Mesothelial cell of epicardium (in vitro differentiated cells): ENCODE data around the gene CCNL1. TPM values are rescaled to one million over a fixed set of nuclear protein-coding genes. Genes with fewer than 3 reads are reported as not detected.

Experiments used
- DNase-seq, 2 experiments: peaks; one replicate each; pipeline ENCODE4 v3.0.0; 2021; ENCODE audit warnings: low spot score in 2 of 2; ENCODE audit not compliant: unreplicated experiment in 2 of 2
- H3K27ac Mint-ChIP-seq: 2 replicates; pipeline ENCODE4 v1.8.0; 2021; ENCODE audit warnings: mixed read lengths
- H3K27me3 Mint-ChIP-seq: 2 replicates; pipeline ENCODE4 v1.8.0; 2021; ENCODE audit warnings: low read depth, mixed read lengths
- H3K36me3 Mint-ChIP-seq: 2 replicates; pipeline ENCODE4 v1.8.0; 2021; ENCODE audit warnings: mixed read lengths
- H3K4me1 Mint-ChIP-seq: 2 replicates; pipeline ENCODE4 v1.8.0; 2021; ENCODE audit warnings: mixed read lengths
- H3K4me3 Mint-ChIP-seq: 2 replicates; pipeline ENCODE4 v1.8.0; 2021; ENCODE audit warnings: mild to moderate bottlenecking, moderate library complexity, mixed read lengths
- H3K9me3 Mint-ChIP-seq: 2 replicates; pipeline ENCODE4 v1.8.0; 2021; ENCODE audit warnings: mixed read lengths
- total RNA-seq: library from RNA; stranded (reverse); gene quantifications from 3 replicates; pipeline ENCODE4 v1.2.1, GENCODE V29; 2021
- TF ChIP-seq, protein P1 (sequence below): fragments of 200-600 bp; sonication (generic); IDR thresholded peaks from one replicate; pipeline ENCODE4 v1.5.0; 2021; ENCODE audit warnings: antibody characterized with exemption; ENCODE audit not compliant: unreplicated experiment

The CCNL1 gene
- total RNA-seq, 1 donor from 2014 or later, result 276 TPM

DNA sequence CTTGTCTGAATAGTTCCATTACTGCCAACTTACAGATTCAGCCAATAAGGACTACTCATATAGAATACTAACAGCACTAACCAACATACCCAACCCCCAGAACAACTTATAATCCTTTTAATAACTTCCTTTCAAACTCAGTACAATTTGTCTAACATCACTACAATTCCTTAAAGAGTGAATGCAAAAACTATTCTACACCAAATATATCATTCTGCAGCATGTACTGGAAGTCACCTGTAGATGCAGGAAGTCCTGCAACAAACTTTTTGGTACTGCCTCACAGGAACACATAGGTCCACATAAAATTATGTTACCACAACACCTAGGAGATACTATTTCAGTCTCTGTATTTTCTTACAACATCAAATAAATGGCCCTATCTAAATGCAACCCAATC is 2.1 kb downstream of the CCNL1 start:
- DNase-seq, result no peak
- Mint-ChIP-seq H3K4me1 (peaks cover 60% of the 10 kb centered on the region), H3K27me3 (no peaks in the 10 kb centered on the region), H3K9me3 (no peaks in the 10 kb centered on the region), H3K27ac (peak overlapping the region; percentile 99), H3K36me3 (peaks cover 31% of the 10 kb centered on the region), H3K4me3 (peak overlapping the region; percentile 94)
- TF ChIP-seq, protein P1, sequence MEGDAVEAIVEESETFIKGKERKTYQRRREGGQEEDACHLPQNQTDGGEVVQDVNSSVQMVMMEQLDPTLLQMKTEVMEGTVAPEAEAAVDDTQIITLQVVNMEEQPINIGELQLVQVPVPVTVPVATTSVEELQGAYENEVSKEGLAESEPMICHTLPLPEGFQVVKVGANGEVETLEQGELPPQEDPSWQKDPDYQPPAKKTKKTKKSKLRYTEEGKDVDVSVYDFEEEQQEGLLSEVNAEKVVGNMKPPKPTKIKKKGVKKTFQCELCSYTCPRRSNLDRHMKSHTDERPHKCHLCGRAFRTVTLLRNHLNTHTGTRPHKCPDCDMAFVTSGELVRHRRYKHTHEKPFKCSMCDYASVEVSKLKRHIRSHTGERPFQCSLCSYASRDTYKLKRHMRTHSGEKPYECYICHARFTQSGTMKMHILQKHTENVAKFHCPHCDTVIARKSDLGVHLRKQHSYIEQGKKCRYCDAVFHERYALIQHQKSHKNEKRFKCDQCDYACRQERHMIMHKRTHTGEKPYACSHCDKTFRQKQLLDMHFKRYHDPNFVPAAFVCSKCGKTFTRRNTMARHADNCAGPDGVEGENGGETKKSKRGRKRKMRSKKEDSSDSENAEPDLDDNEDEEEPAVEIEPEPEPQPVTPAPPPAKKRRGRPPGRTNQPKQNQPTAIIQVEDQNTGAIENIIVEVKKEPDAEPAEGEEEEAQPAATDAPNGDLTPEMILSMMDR, result no peak

DNA sequence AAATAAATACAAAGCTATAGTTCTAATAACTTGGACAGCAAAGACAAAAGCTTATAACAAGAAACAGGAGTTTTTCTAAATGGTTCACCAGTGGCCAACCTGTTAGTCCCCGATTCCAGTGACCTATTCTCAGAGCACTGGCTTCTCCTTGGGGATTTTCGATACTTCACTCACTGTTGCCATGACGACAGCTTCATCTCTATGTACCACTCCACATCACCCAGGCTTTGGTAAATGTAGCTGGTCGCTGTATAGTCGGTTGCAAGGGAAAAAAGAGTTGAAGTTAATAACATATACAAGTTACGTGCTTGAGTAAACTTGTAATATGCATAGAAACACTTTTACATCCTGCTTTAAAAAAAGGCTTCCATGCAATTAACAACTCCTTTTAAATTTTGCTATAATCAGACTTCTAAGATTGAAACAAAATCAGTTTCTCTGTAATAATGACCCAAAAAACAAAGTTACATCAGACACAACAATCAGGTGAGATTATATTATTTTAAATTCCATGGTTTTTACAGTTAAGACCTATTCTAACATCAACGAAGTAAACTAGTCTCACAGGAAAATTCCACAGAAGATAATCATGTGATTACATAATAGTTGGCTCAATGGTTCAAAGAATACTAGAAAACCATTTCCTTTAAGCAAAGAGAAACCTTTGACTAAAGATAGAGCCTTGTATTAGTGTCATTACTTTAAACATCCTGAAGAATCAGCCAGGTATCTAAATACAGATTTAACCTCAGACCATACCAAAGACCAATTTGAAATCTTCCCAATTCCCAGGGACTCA is 2.9 kb downstream of the CCNL1 start:
- Mint-ChIP-seq H3K4me1 (peaks cover 60% of the 10 kb centered on the region), H3K27ac (peak overlapping the region; percentile 41), H3K4me3 (peak overlapping the region; percentile 94), H3K27me3 (no peaks in the 10 kb centered on the region), H3K9me3 (no peaks in the 10 kb centered on the region), H3K36me3 (peaks cover 32% of the 10 kb centered on the region)
- DNase-seq, result no peak
- TF ChIP-seq, protein P1, result no peak

DNA sequence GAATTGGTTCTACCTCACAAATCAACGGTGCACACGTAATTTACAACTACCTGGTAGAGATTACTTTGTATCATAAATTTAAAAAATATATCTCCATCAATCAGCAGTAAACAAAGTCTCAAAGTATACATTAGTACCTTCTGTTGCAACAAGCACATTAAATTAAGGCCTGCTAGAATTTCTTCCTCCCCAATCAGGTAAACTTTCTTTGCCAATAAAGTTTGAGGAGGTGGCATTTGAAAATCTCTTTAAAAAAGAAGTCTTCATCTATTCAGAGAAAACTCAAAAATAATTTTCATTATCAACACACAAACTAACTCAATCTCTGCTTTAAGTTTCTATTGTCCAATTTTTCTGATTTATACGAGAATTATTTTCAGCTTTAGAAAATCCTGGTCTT is 4.4 kb downstream of the CCNL1 start:
- H3K36me3 Mint-ChIP-seq, result peaks cover 46% of the 10 kb centered on the region
- H3K9me3 Mint-ChIP-seq, result no peaks in the 10 kb centered on the region
- H3K4me3 Mint-ChIP-seq, result peak overlapping the region; percentile 94
- TF ChIP-seq, protein P1, result no peak
- DNase-seq, result no peak
- no peaks in the 10 kb centered on the region for H3K27me3 Mint-ChIP-seq
- peaks cover 51% of the 10 kb centered on the region for H3K4me1 Mint-ChIP-seq
- H3K27ac Mint-ChIP-seq, result peak overlapping the region; percentile 59

DNA sequence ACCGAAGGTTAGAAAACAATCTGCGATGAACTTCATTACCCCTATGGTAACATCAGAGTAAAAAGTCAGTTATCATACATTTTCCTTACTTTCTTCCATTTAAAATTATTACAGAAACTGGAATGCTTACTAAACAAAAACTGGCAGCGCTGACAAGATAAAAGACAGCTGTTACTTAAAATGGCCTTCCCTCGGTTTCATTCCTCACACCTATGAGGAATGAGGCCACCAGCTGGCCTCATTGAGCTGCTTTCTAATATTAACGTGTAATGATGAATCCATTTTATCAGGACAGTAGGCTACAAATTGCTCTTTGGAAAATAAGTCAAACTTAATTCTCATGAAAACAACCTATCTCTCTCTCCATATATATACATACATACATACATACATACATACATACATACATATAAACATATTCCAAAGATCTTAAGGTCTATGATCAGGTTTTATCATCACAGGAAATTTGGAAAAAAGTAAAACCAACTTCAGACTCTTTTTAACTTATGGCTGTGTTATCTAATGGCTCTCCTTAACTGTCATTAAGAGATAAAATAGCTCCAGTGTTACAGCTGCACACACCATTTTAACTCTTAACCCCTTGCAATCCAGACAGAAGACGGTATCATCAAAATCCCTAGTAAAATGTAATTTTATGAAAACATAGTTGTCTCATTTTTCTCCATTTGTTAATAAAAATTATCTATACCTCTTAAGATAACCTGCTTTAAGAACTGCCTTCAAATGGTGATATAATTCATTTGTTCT is 5.2 kb downstream of the CCNL1 start:
- Mint-ChIP-seq H3K27ac (peak overlapping the region; percentile 86), H3K36me3 (peaks cover 49% of the 10 kb centered on the region), H3K9me3 (no peaks in the 10 kb centered on the region)

DNA sequence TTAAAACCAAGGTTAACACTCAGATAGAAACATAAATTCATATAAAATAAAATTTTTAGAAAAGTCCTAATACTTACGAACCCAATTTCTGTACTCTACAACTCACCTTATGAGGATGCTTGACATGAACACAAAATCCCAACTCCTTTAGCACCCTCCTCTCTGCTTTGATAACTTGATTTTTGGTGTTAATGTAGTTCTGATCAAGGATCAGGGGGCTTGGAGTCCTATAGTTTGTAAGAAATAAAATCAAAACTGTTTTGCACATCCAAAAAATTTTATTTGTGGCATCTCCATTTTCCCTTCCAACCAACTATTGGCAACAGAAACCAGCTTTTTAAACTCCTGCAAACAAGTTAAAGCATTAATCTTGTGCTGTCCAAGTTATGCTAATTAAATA is 7.0 kb downstream of the CCNL1 start:
- no peaks in the 10 kb centered on the region for H3K9me3 Mint-ChIP-seq
- peaks cover 55% of the 10 kb centered on the region for H3K36me3 Mint-ChIP-seq
- H3K27me3 Mint-ChIP-seq, result no peaks in the 10 kb centered on the region
- peaks cover 41% of the 10 kb centered on the region for H3K4me1 Mint-ChIP-seq
- H3K4me3 Mint-ChIP-seq, result no peak overlapping the region
- no peak for DNase-seq
- TF ChIP-seq, protein P1, result no peak
- no peak overlapping the region for H3K27ac Mint-ChIP-seq

More for the DNA sequence above, 5.2 kb downstream of the CCNL1 start:
- Mint-ChIP-seq H3K4me1 (peaks cover 50% of the 10 kb centered on the region), H3K4me3 (peak overlapping the region; percentile 68), H3K27me3 (no peaks in the 10 kb centered on the region)
- DNase-seq, result no peak
- TF ChIP-seq, protein P1, result no peak
